Lung microvascular endothelial cell (primary cell): ENCODE measurements around the gene HMGN4. TPM values are rescaled to one million over a fixed set of nuclear protein-coding genes. Genes with fewer than 3 reads are reported as not detected.
"Not testable (repeated sequence)": the region's sequence is repeated elsewhere in the genome, so short reads cannot be mapped to it uniquely, and the experiment has no call there.

Experiments used
- DNase-seq, 2 donors: peaks; one replicate each; pipeline versions ENCODE4 v3.0.0 to v3.0.0-alpha.2; 2010; ENCODE audit warnings: low read depth in 2 of 2
- total RNA-seq: library from RNA; depleted of rRNA; stranded (reverse); fragments of >200 nt; gene quantifications from 2 replicates; pipeline ENCODE4 v1.2.1, GENCODE V29; 2014

Gene HMGN4
- total RNA-seq, 1 donor from 2014 or later: 52.4 TPM

DNA sequence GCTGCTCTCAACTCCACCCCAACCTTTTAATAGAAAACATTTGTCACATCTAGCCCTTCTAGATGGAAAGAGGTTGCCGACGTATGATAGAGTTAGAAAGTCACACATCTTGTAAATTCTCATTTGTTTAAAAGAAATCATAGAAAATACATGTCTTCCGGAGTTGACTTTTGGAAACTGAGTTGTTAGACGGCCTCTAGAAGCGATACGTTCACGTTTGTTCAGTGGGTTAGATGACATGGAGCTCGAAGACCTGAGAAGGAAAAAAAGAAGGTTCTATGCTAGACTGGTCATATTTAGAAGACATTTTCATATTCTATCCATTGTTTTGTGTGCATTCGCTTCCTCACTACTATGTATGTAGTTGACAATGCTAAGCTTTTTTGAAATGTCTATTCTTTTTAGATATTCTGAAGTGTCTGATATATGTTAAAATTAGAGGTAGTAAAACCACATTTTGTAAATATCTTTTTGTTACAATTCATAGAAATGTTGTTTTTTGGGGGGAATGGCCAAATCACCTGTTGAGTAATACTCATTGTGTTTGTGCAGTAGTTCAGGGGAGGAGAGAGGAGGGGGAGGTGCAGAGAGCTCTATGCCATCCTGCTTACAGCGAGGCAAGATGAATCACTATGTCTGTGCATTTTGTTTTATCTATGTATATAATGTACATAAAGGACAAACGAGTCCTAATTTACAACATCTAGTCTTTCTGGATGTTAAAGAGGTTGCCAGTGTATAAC lies 15.5 kb upstream of the HMGN4 start:
- peak in 1 of 2 donors; percentile 13 for DNase-seq

DNA sequence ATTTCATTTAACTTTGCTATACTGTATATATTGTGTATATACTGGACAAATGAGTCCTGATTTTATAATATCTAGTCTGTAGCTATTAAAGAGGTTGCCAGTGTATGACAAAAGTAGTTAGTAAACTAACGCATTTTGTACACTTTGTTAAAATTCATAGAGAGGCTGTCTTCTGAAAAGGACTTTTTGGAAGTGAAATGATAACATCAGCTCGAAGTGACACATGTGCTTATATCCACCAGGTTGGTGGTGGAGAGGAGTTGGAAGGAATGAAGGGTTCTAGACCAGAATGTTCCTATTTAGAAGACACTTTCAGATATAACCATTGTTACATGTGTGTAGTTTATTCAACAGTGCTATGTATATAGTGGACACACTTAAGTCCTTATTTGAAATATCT lies 13.9 kb upstream of the HMGN4 start:
- not testable (repeated sequence) for DNase-seq

DNA sequence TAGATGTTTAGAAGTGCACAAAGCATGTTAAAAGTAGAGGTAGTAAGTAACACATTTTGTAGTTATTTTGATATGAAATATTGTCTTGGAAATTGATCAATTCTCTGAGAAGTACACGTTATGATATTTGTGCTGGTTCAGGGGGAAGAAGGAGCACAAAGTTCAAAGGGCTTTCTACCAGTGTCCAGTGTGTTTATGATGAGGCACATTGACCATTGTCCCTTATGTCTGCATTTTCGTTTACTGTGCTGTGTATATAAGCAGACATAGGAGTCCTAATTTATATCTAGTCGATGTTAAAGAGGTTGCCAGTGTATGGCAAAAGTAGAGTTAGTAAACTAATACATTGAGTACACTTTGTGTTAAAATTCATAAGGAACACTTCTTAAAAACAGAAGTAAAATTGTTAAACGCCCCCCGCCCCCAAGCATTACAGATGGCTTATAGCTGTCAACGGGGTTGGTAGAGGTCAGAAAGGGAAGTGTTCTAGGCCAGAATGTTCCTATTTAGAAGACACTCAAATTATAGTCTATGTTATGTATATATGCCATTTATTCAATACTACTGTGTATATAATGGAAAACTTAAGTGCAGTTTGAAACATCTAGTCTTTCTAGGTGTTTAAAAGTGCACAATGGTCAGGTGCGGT lies 13.3 kb upstream of the HMGN4 start:
- DNase-seq: no peak

DNA sequence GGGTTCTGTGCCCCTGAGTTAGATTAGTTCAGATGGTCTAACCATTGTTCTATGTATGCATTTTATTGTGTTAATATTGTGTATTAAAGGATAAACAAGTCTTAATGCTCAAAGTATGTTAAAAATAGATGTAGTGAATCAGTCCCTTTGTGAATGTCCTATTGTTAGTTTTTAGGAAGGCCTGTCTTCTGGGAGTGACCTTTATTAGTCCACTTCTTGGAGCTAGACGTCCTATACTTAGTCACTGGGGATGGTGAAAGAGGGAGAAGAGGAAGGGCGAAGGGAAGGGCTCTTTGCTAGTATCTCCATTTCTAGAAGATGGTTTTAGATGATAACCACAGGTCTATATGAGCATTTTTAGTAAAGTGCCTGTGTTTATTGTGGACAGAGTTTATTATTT lies 12.3 kb upstream of the HMGN4 start:
- DNase-seq: no peak

DNA sequence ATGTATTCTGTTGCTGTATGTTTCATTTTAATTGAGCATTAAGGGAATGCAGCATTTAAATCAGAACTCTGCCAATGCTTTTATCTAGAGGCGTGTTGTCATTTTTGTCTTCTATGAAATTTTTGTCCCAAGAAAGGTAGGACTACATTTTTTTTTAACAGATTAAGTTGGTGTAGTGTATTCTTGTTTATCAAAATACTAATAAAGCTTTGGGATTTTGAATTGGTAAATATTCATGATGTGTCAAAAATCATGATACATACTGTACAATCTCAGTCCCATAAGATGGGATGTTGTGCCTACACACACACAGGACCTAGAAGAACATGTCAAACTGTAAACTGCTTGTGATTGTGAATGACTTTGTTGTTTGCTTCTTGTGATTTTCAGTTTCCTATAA lies 11.2 kb upstream of the HMGN4 start:
- no peak for DNase-seq

DNA sequence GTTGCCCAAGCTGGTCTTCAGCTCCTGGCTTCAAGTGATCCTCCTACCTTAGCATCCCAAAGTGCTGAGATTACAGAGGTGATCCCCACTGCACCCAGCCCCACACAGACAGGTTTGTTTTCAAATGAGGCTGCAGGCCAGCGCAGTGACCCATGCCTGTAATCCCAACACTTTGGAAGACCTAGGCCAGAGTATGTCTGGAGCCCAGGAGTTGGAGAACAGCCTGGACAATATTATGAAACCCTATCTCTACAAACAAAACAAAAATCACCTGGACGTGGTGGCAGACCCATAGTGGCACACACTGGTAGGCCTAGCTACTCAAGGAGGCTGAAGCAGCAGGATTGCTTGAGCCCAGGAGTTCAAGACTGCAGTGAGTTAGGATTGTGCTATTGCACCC lies 8.0 kb upstream of the HMGN4 start:
- DNase-seq: no peak

DNA sequence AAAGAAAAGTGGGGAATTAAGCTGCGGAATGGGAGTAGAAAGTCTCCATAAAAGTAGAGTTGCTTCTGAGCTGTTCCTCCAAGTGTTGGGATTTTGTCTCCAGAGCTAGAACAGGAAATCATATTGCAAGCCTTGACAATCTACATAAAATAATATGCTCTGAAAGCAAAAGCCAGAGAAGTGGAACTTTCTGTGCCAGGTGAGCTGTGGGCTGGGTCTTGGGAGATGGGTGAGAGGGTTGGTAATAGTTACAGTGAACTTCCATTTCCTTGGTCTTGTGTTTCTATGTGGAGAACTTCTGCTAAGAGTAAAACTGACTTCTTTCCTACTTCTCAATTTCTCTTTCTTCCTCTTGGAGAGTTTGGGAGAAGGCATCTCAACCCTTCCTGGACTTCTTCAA lies 6.3 kb upstream of the HMGN4 start:
- DNase-seq: no peak

DNA sequence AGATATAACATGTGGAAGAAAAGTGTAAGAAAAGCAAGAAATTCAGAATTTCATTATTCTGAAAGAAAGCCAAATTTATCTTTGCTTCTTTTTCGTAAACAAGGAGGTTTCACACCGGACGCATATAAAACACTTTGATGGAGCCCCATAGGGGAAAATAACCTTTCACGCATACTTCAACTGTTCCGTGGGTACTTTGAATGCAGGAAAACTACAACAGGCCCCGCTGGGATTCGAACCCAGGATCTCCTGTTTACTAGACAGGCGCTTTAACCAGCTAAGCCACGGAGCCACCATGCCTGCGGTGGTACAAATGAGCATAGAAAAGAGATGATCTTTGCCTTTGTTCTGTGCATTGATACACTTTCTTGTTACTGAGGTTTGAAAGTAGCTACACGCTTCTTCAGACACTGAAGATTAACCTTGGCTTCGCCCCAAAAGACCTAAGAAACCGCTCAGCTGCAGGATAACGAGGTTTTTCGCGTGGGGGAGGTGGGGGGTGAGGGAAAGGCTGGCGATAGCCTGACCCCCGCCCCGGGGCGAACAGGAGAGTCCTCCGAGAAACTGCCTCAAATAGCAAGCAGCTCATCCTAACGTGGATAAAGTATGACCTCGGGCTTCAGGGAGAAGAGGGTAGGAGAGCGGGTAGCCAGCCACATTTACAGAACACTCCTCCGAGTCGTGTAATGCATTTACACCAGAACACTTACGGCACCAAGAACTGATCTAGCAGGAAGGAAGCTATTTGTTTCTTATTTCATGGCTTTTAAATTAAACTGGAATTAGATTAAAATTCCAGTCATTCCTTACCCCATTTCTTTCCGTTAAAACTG lies 5.3 kb upstream of the HMGN4 start:
- DNase-seq: peak; percentile 86 to 88

DNA sequence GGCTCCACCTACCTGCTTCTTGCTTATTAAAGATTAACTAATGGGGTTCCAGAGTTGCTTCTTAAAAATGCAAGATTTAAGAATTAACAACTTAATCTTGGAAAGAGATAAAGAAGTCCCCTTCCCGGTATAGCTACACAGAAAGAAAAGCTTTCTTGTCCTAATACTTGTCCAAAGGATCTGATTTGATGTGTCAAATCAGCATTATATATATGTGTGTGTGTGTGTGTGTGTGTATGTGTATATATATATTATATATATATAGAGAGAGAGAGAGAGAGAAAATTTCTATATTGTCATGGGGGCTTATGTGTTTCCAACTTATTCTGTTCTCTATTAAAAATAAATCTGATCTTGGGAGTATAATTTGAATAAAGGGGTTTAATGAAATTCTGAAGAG lies 4.6 kb upstream of the HMGN4 start:
- DNase-seq: no peak

DNA sequence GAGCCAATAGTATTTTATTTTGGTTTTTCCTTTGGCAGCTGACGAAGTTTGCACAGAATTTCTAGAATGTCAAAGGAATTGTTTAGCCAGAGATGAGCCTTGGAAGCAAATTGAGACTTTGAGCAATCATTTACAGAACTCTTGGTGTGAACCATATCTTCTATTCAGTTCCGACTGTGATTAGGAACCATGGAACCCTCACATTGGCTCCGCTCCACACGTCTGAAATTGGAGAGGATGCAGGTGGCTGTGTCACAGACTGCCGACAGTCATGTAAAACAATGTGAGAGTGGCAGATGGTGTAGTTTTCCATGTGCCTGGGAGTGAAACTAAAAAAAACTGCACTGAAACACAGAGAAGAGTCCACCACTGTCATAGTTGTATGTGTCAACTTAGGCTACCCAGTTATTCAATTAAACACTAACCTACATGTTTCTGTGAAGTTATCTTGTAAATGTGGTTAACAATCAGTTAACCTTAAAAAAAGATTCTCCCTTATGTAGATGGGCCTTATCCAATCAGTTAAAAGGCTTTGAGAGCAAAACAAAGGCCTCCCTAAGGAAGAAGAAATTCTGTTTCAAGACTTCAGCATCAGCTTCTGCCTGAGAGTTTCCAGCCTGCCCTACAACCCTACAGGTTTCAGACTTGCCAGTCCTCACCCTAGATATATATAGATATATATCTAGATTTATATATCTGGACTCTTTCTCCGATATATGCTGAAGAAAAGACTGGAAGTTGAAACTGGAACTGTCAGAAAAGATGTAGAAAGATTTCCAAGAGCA lies 3.3 kb upstream of the HMGN4 start:
- DNase-seq: peak; percentile 14 to 89

DNA sequence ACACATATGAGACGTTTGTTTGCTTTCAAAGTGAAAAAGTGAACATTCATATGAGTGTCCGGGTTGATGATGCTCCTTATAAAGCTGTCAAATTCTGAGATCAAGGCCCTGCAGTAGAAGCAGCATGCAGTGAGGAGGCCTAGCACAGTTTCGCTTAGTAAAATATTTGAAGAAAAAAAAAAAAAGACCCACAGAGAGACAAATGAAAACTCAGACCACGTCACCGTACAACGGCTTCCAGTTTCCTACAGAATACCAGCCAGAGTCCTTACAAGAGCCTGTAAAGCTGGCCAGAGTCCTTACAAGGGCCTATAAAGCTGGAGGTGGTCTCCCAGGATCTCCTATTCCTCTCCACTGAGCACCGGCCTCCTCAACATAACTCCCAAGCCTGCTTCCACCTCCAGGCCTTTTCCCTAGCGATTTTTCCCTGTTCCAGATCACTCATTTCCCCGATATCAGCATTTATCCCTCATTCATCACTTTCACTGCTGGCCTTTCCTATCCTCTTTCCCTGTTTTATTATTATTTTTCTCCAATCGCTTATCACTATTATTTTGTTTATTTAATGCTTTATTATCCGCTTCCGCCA lies 1.5 kb upstream of the HMGN4 start:
- peak; percentile 16 to 64 for DNase-seq

DNA sequence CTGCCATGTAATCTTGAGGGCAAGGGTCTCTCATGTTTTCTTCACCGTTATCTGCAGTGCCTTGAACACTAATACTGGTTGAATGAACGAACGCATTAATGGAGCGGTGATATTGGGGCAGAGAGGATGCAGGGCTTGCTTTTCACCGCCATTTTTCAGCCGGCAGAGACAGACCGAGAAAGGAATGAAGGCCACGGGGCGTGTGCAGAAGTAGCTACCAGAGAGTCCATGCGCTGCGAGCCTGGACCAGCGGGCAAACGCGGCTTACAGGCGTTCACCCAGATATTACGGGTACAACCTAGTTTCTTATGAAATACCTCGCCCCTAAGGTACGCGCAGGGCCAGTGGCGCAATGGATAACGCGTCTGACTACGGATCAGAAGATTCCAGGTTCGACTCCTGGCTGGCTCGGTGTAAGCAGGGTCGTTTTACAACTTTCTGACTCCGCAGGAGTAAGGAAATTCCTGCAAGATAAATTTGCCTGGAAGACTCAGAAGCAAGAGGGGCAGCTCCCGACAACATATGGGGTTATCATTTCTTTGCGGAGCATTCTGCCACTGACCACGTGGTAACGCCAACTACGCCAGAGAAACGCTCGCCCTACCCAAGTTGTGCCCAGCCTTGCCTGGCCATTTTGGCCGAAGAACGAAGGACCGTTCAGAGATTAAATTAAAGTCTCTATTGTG lies 863 bp upstream of the HMGN4 start:
- peak; percentile 92 to 93 for DNase-seq

DNA sequence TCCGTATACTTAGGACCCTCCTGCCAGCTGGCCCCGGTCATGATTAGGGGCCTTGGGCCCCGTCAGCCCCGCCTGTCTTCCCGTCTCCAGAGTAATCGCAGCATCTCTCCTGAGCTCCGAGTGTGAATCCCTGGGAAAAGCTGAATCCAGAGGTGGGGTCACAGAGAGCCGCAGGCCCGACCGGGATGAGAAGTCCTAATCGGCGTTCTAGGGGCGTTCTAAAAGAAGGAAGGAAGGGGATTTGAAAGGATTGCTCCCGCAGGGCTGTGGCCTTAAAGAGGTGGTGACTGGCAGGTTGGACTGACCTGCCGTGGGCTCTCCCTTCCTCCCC lies 371 bp downstream of the HMGN4 start:
- DNase-seq: peak in 1 of 2 donors; percentile 34

DNA sequence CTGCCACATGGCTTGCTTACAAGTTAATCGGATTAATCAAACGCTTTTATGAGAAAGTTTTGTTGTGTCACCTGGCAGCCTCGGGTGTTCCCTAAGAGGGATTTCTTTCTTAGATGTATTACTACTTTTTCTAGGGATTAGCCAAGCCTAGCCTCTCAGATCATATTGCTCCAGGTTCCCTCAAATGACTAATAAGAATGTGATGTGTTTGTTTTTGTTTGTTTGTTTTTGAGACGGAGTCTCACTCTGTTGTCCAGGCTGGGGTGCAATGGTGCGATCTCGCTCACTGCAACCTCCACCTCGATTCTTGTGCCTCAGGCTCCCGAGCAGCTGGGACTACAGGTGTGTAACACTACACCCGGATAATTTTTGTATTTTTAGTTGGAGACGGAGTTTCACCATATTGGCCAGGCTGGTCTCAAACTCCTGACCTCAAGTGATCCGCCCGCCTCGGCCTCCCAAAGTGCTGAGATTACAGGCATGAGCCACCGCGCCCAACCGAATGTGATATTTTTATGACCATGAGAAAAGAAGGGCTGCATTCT lies 977 bp downstream of the HMGN4 start:
- DNase-seq: no peak

DNA sequence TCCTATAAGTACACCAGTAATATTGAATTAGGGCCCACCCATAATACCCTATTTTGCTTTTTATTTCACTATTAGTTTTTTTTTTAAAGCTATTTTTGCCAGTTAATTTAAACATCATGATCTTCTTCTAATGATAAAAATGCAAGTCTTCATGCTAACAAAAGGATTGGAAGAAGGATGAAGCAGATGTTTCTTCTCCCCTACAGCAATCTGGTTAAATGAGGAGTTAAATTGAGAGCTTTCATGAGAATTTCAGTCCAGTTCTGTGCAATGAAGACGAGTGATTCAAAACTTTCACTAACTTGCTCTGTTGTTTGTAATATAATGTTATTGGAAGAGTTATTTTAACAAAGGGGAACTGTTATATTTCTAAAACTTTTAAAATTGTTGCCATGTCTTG lies 3.4 kb downstream of the HMGN4 start:
- no peak for DNase-seq

DNA sequence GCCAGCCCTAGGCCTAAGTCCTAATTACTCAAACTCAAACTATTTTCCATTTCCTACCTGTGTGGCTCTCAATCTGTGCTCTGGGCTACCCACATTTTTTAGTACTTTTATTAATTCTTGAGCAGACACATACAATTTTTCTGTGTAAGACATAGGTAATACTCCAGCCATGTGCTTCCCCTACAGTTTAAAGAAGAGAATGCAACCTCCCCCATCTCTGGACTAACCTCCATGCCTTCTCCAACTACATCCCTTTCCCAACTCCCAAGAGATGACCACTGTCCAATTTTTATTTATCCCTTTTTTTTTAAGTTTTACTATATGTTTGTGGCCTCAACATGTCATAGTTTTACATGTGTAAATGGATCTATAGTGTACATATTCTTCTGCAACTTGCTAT lies 5.8 kb downstream of the HMGN4 start:
- DNase-seq: peak; percentile 28 to 40

DNA sequence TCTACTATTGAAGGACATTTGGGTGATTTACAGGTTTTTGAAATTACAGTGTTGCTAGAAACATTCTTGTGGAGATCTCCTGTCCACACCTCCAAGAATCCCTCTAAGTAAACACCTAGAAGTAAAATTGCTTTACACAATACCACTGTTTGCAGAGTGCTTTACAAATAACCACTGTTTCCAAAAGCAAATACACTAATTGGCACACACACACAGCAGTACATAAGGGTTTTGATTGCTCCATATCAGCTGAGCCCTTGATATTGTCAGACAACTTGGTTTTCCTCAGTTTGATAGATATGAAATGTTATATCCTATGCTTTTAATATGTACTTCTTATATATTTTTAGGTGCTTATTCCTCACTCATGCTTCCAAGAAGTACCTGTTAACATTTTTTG lies 6.3 kb downstream of the HMGN4 start:
- DNase-seq: no peak

DNA sequence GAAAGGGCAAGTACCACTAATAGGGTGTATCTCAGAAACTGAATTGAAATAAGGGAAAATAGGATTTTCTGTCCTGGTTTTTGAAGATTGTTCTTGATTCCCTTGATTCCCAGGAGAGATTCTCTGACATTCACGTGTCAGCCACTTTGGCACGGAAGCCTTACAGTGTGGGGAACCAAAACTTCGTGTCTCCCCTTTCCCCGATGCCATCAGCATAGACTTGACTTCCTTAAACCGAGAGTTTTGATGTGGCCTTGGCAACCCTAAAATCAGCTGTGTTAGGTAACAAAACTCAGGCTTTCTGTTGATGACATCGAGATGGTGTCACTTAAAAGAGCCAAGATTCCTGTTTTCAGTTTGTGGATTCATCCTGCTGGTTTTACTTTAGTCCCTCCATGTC lies 7.5 kb downstream of the HMGN4 start:
- DNase-seq: no peak

DNA sequence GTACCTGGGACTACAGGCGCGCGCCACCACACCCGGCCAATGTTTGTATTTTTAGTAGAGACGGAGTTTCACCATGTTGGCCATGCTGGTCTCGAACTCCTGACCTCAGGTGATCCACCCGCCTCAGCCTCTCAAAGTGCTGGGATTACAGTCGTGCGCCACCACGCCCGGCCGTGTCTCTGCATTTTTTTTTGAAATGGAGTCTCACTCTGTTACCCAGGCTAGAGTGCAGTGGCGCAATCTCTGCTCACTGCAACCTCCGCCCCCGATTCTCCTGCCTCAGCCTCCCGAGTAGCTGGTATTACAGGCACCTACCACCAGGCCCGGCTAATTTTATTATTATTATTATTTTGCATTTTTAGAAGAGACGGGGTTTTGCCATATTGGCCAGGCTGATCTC lies 9.2 kb downstream of the HMGN4 start:
- DNase-seq: not testable (repeated sequence)

DNA sequence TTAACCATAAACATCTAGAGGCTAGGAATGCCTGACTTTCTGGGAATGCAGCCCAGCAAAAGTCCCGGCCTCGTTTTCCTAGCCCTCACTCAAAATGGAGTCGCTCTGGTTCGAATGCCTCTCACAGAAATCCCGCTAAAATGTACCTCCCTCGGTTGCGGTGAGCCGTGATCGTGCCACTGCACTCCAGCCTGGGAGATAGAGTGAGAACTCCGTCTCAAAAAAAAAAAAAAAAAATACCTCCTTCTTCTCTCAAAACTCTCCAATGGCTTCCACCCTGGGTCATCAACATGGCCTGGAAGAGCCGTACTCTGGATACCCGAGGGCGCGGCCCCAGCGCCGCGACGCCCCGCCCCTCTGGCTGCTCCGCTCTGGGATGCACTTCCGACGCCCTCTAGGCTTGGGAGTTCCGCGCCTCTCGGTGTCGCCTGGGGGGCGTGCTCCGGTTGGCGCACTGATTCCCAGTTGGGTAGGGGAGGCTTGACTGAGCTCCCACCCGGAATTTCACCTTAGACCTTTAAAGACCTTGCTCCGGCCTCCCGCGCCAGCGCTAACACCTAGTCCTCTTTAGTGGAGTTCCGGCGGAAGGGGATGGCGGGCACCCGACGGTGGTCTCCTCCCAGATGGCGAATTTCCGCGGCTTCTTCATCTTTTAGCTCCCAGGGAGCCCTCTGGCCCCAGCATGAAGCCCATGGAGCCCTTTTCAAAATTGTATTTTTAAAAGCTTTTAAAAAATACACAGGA lies 12.3 kb downstream of the HMGN4 start:
- peak; percentile 38 to 42 for DNase-seq
